Muscle of leg (tissue), 11 donors: ENCODE measurements around the gene HEPACAM2. TPM values are rescaled to one million over a fixed set of nuclear protein-coding genes. Genes with fewer than 3 reads are reported as not detected.

ENCODE experiments used
- DNase-seq: peaks from one replicate; pipeline ENCODE4 v3.0.0; 2013
- H3K27ac ChIP-seq: one replicate; pipeline ENCODE4 v1.5.1; 2013; ENCODE audit warnings: mild to moderate bottlenecking, low read length, control low read depth
- H3K27me3 ChIP-seq: one replicate; pipeline ENCODE4 v1.6.1; 2013; ENCODE audit warnings: low read length; ENCODE audit not compliant: control insufficient read depth, insufficient read depth
- H3K36me3 ChIP-seq: one replicate; pipeline ENCODE4 v1.6.1; 2013; ENCODE audit warnings: low read length; ENCODE audit not compliant: control insufficient read depth, insufficient read depth
- H3K4me1 ChIP-seq: one replicate; pipeline ENCODE4 v1.6.1; 2013; ENCODE audit warnings: low read length; ENCODE audit not compliant: control insufficient read depth, insufficient read depth
- H3K4me3 ChIP-seq: one replicate; pipeline ENCODE4 v1.5.1; 2013; ENCODE audit warnings: low read length, control low read depth
- H3K9me3 ChIP-seq: replicated peaks from 2 replicates; pipeline ENCODE4 v1.6.1; 2013; ENCODE audit warnings: low read depth, low read length; ENCODE audit not compliant: control insufficient read depth
- WGBS: methylation state at CpG from one replicate; pipeline ENCODE4 v1.1.5; 2013; ENCODE audit warnings: missing lambda C conversion rate; ENCODE audit not compliant: insufficient coverage; 5-methylcytosine and 5-hydroxymethylcytosine counted together
- polyA plus RNA-seq, 8 donors: library from polyadenylated mRNA; unstranded; fragments of 120-200 nt; gene quantifications; one replicate each; pipeline versions ENCODE4 v1.2.1 to v1.2.3, GENCODE V29; 2013; ENCODE audit warnings: inconsistent platforms in 1 of 8, low replicate concordance in 1 of 8; ENCODE audit not compliant: insufficient read length in 8 of 8, insufficient read depth in 1 of 8
- total RNA-seq: library from RNA; stranded (reverse); fragments of 120-200 nt; gene quantifications from one replicate; pipeline ENCODE4 v1.2.4, GENCODE V29; 2013

Gene HEPACAM2
- total and polyA plus RNA-seq, 9 donors, result 0.04 to 2.4 (median 0.09) TPM; not detected in 4

DNA sequence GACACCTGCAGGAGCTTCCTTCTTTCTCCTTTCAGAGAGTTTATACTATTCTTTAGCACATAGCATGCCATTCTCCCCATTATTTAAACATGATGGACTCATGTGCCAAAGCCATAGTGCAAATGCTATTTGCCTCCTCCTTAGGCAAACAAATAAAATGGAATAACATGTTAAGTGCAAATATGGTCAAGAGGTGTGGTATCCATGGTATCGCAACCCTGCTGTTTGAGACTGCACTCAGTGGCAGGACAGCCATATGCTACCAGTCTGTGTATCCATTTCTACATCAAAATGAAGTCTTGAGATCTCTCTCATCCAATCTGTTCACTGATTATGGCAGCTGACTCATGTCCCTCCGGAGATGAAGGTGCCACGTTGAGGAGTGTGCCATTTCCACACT is 22.8 kb downstream of the HEPACAM2 start:
- no CpG with 5 or more reads among the region's 3 CpGs for WGBS
- no peaks in the 10 kb centered on the region for H3K36me3 ChIP-seq
- no peak for DNase-seq
- H3K27ac ChIP-seq, result no peak overlapping the region
- H3K27me3 ChIP-seq, result peaks cover 2% of the 10 kb centered on the region
- H3K4me1 ChIP-seq, result no peaks in the 10 kb centered on the region
- H3K4me3 ChIP-seq, result no peak overlapping the region
- H3K9me3 ChIP-seq, result no peaks in the 10 kb centered on the region

DNA sequence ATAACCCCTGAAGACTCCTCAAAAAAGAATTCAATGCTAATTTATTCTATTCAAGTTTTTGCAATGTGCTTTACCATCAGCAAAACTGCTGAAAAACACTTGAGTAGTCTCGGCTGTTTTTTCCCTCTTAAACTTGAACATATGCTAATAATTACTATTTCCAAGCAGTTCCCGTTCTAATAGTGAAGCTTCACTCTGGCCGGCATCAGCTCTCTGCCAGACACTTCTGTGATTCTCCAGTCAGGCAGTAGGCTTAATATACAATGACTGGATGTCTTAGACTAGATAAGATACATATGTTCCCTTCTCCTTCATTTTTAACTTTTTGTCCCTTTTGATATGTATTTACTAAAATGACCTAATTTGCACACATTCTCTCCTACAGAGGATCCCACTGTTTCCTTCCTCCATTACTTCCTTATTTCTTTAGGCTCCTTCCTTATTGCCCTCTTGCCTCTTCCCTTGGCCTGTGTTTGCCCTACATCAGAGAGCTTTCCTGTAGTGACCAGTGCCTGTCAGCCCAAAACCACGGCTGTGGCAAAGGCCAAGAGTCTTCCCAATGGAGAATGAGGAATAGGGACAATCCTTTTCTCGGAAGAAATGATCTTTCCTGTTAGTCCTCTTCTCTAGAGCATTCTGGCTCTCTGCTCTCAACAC is 23.5 kb downstream of the HEPACAM2 start:
- no peak overlapping the region for H3K27ac ChIP-seq
- no peaks in the 10 kb centered on the region for H3K4me1 ChIP-seq
- H3K4me3 ChIP-seq, result no peak overlapping the region
- WGBS, result 13% methylated on average over 1 of the region's 5 CpGs
- H3K27me3 ChIP-seq, result peaks cover 2% of the 10 kb centered on the region
- H3K36me3 ChIP-seq, result no peaks in the 10 kb centered on the region
- no peaks in the 10 kb centered on the region for H3K9me3 ChIP-seq
- peak; percentile 36 for DNase-seq

DNA sequence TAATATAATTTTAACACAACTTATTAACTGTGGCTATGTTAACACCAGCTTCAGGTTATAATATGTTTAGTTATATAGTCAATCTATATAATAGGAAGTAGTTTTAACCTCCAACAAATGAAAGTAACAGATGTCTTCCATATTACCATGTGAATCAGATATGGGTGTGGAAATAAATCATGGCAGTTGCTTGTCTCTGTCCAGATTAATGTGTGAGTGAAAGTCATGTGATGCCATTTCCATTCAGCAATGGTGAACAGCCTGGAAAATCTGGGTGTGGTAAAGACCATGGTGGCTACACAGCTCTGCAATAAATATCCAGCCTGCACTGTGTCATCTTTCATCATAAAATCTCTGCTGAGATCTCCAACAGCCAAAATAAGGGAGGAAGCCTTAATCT is 27.8 kb downstream of the HEPACAM2 start:
- H3K9me3 ChIP-seq, result no peaks in the 10 kb centered on the region
- H3K4me3 ChIP-seq, result no peak overlapping the region
- no peak overlapping the region for H3K27ac ChIP-seq
- no peaks in the 10 kb centered on the region for H3K36me3 ChIP-seq
- H3K27me3 ChIP-seq, result peaks cover 4% of the 10 kb centered on the region
- no peak for DNase-seq
- H3K4me1 ChIP-seq, result no peaks in the 10 kb centered on the region

DNA sequence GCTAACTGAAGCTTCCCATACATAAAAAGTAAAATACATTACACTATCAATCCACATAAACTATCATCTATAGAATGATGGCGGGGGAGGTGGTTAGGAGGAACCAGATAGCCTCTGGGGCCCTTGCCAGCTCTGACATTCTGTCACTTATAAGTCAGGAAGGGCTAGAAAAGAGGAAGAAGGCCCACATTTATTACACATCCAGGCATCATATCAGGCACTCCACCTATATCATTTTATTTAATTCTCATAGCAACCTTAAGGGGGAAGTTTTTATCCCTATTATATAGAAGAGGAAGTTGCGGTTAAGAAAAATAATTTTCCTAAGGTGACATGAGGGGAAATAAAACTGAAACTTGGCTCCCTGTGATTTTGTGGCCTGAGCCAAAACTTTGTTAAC is 29.9 kb downstream of the HEPACAM2 start:
- Histone ChIP-seq H3K4me1 (no peaks in the 10 kb centered on the region), H3K27me3 (peaks cover 2% of the 10 kb centered on the region), H3K27ac (no peak overlapping the region), H3K36me3 (no peaks in the 10 kb centered on the region), H3K9me3 (no peaks in the 10 kb centered on the region), H3K4me3 (no peak overlapping the region)
- no CpG with 5 or more reads among the region's 2 CpGs for WGBS
- no peak for DNase-seq

DNA sequence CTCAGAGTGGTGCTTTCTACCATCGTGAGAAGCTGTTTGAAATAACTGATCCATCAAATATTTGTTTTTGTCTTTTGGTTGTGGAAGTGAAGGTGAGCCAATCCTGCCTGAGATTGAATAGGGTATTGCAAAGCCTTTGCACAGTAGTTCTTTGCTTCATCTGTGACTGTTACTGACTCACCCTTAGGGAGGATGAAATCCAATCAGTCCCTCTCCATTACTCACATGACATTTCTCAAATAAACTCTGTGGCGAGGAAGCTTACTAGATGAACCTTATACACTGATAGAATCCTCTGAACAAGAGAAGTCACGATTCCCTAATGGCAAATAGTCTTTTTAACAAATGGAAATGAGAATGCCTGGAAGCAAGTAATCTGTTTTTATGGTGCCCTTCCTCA is 31.9 kb downstream of the HEPACAM2 start:
- no peaks in the 10 kb centered on the region for H3K9me3 ChIP-seq
- no peak for DNase-seq
- H3K36me3 ChIP-seq, result no peaks in the 10 kb centered on the region
- H3K27ac ChIP-seq, result no peak overlapping the region
- H3K27me3 ChIP-seq, result peaks cover 2% of the 10 kb centered on the region
- no peaks in the 10 kb centered on the region for H3K4me1 ChIP-seq
- H3K4me3 ChIP-seq, result no peak overlapping the region
- no CpG with 5 or more reads among the region's 3 CpGs for WGBS

DNA sequence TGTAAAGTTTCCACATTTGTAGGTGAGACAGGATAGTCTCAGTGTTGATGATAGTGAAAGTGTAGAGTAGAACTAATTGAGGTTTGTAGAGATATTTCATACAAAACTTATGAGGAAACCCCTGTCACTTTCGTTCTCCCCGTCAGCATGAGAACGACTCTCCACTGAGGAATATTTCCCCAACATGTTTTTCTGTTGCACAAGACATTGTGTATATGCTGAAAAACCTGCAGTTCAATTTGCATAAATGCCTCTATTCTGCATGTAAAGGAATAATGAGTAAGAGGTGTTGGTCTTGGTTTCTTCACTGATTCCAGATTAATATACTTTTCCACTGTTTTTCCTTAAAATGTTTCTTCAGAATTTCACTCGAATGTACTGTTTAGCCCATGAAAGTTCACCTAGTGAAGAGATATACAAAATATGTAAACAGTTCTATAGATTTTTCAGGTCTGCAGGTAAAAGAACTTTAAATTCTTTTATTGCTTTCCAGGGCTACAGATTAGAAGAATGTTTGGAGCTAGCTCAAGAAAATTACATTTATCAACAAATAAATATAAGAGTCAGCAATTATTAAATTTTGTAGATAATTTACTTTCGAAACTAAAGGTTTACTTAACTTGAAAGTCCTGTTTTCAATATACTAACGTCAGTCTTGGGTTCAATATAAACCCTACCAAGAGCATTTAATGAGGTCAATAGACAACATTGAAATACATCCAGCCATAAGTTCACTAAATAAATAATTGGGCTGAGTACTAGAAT is 37.2 kb downstream of the HEPACAM2 start:
- WGBS, result no CpG with 5 or more reads among the region's 6 CpGs
- no peaks in the 10 kb centered on the region for H3K4me1 ChIP-seq
- H3K27me3 ChIP-seq, result no peaks in the 10 kb centered on the region
- DNase-seq, result no peak
- no peaks in the 10 kb centered on the region for H3K9me3 ChIP-seq
- H3K4me3 ChIP-seq, result no peak overlapping the region
- H3K36me3 ChIP-seq, result no peaks in the 10 kb centered on the region
- no peak overlapping the region for H3K27ac ChIP-seq

DNA sequence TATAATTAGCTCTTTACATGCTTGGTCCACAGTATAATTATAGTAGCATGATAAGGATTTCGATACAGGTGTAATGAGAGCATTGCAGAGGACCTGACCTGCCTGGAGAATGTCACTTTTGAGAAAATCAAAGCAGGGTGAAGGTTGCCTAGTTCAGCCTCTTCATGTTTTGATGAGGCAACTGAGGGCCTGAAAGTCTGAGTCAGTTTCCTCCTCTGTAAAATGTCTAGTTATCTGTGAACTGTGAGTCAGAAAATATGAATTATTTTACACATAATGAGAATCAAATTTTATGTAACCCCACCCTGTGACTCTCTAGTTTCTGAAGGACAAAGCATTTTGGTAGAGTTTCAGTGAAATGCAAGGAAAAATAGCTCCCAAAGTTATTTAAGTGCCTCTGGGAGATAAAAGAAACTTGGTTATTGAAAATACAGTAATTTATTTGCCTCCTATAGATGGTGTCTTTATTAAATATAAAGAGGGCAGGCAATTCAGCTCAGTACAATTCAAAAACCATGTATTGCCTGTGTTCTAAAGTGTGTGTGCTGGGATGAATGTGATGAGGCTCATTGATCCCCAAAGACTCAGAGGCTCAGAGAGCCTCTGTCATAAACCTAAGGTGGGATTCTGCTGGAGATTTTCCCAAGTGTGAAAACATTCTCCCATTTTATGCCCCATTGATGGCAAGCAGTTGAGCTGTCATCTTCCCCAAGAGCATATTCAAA is 40.8 kb downstream of the HEPACAM2 start:
- no peaks in the 10 kb centered on the region for H3K4me1 ChIP-seq
- H3K27ac ChIP-seq, result no peak overlapping the region
- DNase-seq, result no peak
- 71% methylated on average over 1 of the region's 1 CpG for WGBS
- H3K36me3 ChIP-seq, result no peaks in the 10 kb centered on the region
- no peak overlapping the region for H3K4me3 ChIP-seq
- H3K9me3 ChIP-seq, result no peaks in the 10 kb centered on the region
- no peaks in the 10 kb centered on the region for H3K27me3 ChIP-seq

DNA sequence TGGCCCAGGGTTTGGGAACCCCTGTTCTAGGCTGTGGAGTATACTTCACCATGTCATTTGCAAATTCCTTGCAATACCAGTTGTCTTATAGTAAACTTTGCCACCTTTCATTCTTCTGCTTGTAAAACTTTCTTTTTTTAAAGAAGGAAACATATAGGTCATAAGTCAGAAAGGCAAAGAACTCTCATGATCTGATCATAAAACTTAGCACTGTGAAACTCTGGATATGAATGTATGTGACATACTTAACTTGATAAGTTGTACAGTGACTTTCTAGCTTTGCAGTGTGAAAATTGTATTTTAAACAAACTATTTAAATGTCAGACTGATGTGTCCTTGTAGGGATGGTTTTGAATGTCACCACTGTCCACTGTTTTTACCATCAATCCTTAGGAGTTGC is 47.1 kb downstream of the HEPACAM2 start:
- DNase-seq, result no peak
- H3K27me3 ChIP-seq, result no peaks in the 10 kb centered on the region
- H3K4me3 ChIP-seq, result no peak overlapping the region
- H3K27ac ChIP-seq, result no peak overlapping the region
- H3K4me1 ChIP-seq, result no peaks in the 10 kb centered on the region
- no peaks in the 10 kb centered on the region for H3K9me3 ChIP-seq
- no peaks in the 10 kb centered on the region for H3K36me3 ChIP-seq

DNA sequence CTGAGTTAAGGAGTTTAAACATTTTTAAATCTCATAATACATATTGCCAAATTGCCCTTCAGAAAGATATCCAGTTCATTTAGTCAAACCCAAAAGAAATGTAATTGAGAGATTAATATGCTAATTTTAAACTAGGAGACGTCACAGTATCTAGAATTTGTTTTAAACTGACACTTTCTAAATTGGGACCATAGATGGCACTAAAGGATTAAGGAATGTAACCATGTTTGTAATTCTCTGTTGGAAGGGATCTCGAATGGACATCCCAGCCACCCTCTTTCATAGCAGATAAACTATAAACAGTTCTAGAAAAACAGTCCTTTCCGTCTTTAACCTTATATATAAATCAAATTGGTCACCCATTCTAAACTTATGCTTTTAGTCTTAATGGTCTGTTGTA is 48.1 kb downstream of the HEPACAM2 start:
- no peaks in the 10 kb centered on the region for H3K9me3 ChIP-seq
- H3K27me3 ChIP-seq, result no peaks in the 10 kb centered on the region
- no peaks in the 10 kb centered on the region for H3K36me3 ChIP-seq
- no CpG with 5 or more reads among the region's 3 CpGs for whole genome bisulfite sequencing
- H3K4me3 ChIP-seq, result no peak overlapping the region
- no peaks in the 10 kb centered on the region for H3K4me1 ChIP-seq
- H3K27ac ChIP-seq, result no peak overlapping the region
- peak; percentile 4 for DNase-seq

DNA sequence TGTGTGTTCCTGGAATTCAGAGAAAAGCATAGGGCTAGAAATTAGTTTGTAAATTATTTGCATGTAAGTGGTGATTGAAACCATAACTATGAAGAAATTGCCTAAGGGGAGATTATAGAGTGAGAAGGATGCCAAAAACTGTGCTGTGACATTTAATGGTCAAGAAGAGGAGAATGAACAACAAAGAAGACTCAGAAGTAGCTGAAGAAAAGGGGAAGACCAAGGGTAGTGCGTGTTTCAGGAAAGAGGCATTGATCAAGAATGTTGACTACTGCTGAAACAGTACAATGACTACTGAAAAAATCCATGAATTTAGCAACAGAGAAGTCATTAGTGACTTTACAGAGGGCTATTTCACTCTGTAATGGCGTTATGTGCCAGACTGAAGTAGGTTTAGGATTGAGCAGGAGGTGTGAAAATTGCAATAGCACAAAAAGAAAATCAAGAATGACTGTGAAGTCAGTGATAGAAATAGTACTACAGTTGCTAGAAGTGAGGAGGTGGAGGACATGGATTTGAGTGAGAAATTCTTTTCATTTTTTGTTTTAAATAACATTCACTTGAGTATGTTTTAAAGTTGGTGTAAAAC is 49.2 kb downstream of the HEPACAM2 start:
- H3K4me1 ChIP-seq, result no peaks in the 10 kb centered on the region
- H3K4me3 ChIP-seq, result no peak overlapping the region
- H3K27me3 ChIP-seq, result no peaks in the 10 kb centered on the region
- H3K36me3 ChIP-seq, result no peaks in the 10 kb centered on the region
- no peak overlapping the region for H3K27ac ChIP-seq
- 30% methylated on average over 1 of the region's 2 CpGs for WGBS
- DNase-seq, result no peak
- H3K9me3 ChIP-seq, result peaks cover 2% of the 10 kb centered on the region
